ENCODE data around the gene TPD52L1. TPM values are rescaled to one million over a fixed set of nuclear protein-coding genes. Genes with fewer than 3 reads are reported as not detected.

Gene TPD52L1
- total and polyA plus RNA-seq, 2 of the 13 experiments (the other 11 are each of a cell fraction or from before 2014, with no cell fraction given): 0.49 to 0.53 TPM

DNA sequence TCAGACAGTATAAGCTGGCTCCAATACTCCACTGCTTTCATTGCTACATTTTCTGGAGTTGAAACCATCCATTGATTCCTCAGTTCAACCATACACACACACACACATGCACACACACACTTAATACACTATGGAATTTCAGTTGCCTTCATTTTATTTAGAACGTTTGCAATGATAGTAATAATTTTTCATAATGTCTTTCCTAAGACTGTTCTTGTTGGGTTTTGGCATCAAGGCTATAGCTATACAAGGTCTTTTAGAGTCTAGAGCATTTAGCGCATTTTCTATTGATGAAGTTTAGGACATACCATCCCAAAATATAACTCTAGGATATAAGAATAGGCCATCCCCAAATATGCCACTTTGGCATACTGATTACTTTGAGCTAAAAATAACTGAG, 15.5 kb upstream of the TPD52L1 start (continued):
- TF ChIP-seq ZNF263 (CRISPR knock-in tag; IDR thresholded peaks at IDR 0.05) (no peak), SIX4 (CRISPR knock-in tag; IDR thresholded peaks at IDR 0.05) (no peak), CEBPB (IDR thresholded peaks at IDR 0.05; ENCODE audit: borderline replicate concordance, low read depth, low read length) (no peak)

DNA sequence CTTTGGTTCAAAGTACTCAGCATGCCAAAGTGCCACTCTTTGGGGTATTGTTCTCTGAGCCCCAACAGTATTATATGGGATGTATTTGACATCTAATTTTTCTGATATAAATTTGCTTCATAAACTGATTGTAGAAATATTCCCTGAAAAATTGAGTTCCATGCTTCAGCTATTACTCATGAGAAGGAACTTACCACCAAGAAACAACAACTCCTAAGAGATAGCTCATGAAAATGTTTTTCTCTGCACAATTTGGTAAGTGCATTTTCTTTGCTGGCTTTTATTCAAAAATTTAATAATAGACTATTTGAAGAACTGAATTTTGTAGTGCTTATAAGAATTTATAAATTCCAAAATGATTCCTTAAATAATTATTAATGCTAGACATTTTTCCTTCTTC, 12.8 kb upstream of the TPD52L1 start:
- BruUV-seq (replicated peaks): no TSS peak
- no peak for FAIRE-seq
- ATAC-seq: no peak
- H3K36me3 ChIP-seq (replicated peaks in 1 of 2; ENCODE audit: control insufficient read depth in 1 of 2, insufficient read depth in 2 of 2, low read length in 2 of 2): no peaks in the 10 kb centered on the region
- intact Hi-C loops (cut with micrococcal nuclease; ENCODE audit: unreplicated experiment): no loop called here
- no peak overlapping the region for H3K4me2 ChIP-seq (ENCODE audit: low read depth, low read length)
- H3K4me1 ChIP-seq (ENCODE audit: insufficient read depth, low read length): no peaks in the 10 kb centered on the region
- H3K9ac ChIP-seq (ENCODE audit: insufficient read depth, low read depth, low read length): no peak overlapping the region
- H3K4me3 ChIP-seq (replicated peaks in 1 of 3; ENCODE audit: insufficient read depth in 1 of 3, low read depth in 2 of 3, low read length in 3 of 3): no peak overlapping the region
- ChIA-PET CTCF (ENCODE audit: low intra/inter-chr PET ratio, low total read pairs) (no interaction called here), POLR2A (no interaction called here)
- no peaks in the 10 kb centered on the region for H3K79me2 ChIP-seq (ENCODE audit: insufficient read depth, low read length)
- H3K27me3 ChIP-seq (ENCODE audit: control insufficient read depth in 1 of 2, insufficient read depth in 2 of 2, low read length in 2 of 2): no peaks in the 10 kb centered on the region; a peak in 1 of 5 replicates
- no peak for DNase-seq (ENCODE audit: low spot score)
- no peaks in the 10 kb centered on the region for H4K20me1 ChIP-seq (ENCODE audit: insufficient read depth, low read length)
- in situ Hi-C loops (cut with HindIII; ENCODE audit: extremely low pct_ligation_motif_present, low pct_unique_long_range_greater_than_20kb): no loop called here
- H3K9me3 ChIP-seq (ENCODE audit: low read length): no peaks in the 10 kb centered on the region
- no peak overlapping the region for H2AFZ ChIP-seq (ENCODE audit: low read length)
- no peak overlapping the region for H3K27ac ChIP-seq (ENCODE audit: extremely low read length, insufficient read depth, low read length)
- TF ChIP-seq RFX3 (CRISPR knock-in tag; IDR thresholded peaks at IDR 0.05) (no peak), ZNF773 (CRISPR knock-in tag; IDR thresholded peaks at IDR 0.05; ENCODE audit: borderline replicate concordance) (no peak), ZNF512 (CRISPR knock-in tag; IDR thresholded peaks at IDR 0.05) (no peak), ZNF770 (CRISPR knock-in tag; IDR thresholded peaks at IDR 0.05) (no peak), ZNF572 (CRISPR knock-in tag; IDR thresholded peaks at IDR 0.05) (no peak), ZNF766 (CRISPR knock-in tag; IDR thresholded peaks at IDR 0.05; ENCODE audit: borderline replicate concordance) (no peak), RXRA (CRISPR knock-in tag; IDR thresholded peaks at IDR 0.05) (no peak), SNRNP70 (IDR thresholded peaks at IDR 0.05; ENCODE audit: low read depth, low read length) (no peak), ZNF451 (CRISPR knock-in tag; IDR thresholded peaks at IDR 0.05) (no peak)
- TF ChIP-seq, protein P1, sequence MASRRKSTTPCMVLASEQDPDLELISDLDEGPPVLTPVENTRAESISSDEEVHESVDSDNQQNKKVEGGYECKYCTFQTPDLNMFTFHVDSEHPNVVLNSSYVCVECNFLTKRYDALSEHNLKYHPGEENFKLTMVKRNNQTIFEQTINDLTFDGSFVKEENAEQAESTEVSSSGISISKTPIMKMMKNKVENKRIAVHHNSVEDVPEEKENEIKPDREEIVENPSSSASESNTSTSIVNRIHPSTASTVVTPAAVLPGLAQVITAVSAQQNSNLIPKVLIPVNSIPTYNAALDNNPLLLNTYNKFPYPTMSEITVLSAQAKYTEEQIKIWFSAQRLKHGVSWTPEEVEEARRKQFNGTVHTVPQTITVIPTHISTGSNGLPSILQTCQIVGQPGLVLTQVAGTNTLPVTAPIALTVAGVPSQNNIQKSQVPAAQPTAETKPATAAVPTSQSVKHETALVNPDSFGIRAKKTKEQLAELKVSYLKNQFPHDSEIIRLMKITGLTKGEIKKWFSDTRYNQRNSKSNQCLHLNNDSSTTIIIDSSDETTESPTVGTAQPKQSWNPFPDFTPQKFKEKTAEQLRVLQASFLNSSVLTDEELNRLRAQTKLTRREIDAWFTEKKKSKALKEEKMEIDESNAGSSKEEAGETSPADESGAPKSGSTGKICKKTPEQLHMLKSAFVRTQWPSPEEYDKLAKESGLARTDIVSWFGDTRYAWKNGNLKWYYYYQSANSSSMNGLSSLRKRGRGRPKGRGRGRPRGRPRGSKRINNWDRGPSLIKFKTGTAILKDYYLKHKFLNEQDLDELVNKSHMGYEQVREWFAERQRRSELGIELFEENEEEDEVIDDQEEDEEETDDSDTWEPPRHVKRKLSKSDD (CRISPR knock-in tag; IDR thresholded peaks at IDR 0.05; ENCODE audit: low read depth): no peak
- TF ChIP-seq, protein P2, sequence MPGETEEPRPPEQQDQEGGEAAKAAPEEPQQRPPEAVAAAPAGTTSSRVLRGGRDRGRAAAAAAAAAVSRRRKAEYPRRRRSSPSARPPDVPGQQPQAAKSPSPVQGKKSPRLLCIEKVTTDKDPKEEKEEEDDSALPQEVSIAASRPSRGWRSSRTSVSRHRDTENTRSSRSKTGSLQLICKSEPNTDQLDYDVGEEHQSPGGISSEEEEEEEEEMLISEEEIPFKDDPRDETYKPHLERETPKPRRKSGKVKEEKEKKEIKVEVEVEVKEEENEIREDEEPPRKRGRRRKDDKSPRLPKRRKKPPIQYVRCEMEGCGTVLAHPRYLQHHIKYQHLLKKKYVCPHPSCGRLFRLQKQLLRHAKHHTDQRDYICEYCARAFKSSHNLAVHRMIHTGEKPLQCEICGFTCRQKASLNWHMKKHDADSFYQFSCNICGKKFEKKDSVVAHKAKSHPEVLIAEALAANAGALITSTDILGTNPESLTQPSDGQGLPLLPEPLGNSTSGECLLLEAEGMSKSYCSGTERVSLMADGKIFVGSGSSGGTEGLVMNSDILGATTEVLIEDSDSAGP (CRISPR knock-in tag; IDR thresholded peaks at IDR 0.05; ENCODE audit: borderline replicate concordance): no peak
- TF ChIP-seq, protein P3, sequence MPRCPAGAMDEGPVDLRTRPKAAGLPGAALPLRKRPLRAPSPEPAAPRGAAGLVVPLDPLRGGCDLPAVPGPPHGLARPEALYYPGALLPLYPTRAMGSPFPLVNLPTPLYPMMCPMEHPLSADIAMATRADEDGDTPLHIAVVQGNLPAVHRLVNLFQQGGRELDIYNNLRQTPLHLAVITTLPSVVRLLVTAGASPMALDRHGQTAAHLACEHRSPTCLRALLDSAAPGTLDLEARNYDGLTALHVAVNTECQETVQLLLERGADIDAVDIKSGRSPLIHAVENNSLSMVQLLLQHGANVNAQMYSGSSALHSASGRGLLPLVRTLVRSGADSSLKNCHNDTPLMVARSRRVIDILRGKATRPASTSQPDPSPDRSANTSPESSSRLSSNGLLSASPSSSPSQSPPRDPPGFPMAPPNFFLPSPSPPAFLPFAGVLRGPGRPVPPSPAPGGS (CRISPR knock-in tag; IDR thresholded peaks at IDR 0.05): no peak
